Activated CD8-positive, alpha-beta memory T cell treated with anti-CD3 and anti-CD28 coated beads for 48 hours (primary cell): ENCODE measurements around the gene CPA2.
"Not testable (repeated sequence)": the region's sequence is repeated elsewhere in the genome, so short reads cannot be mapped to it uniquely, and the experiment has no call there.

ENCODE experiments used
- DNase-seq, 3 experiments: peaks; one replicate each; pipeline ENCODE4 v3.0.0-alpha.2; 2020; ENCODE audit warnings: low read depth in 2 of 3, low spot score in 2 of 3

The CPA2 gene

DNA sequence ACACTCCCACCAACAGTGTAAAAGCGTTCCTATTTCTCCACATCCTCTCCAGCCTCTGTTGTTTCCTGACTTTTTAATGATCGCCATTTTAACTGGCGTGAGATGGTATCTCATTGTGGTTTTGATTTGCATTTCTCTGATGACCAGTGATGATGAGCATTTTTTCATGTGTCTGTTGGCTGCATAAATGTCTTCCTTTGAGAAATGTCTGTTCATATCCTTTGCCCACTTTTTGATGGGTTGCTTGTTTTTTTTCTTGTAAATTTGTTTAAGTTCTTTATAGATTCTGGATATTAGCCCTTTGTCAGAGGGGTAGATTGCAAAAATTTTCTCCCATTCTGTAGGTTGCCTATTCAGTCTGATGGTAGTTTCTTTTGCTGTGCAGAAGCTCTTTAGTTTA lies 17.0 kb upstream of the CPA2 start:
- not testable (repeated sequence) for DNase-seq

DNA sequence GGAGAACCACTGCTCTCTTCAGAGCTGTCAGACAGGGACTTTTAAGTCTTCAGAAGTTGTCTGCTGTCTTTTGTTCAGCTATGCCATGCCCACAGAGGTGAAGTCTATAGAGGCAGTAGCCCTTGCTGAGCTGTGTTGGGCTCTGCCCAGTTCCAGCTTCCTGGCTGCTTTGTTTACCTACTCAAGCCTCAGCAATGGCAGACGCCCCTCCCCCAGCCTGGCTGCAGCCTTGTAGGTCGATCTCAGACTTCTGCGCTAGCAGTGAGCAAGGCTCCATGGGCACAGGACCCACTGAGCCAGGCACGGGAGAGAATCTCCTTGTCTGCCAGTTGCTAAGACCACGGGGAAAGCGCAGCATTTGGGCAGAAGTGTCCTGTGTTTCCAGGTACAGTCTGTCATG lies 12.1 kb upstream of the CPA2 start:
- no peak for DNase-seq

DNA sequence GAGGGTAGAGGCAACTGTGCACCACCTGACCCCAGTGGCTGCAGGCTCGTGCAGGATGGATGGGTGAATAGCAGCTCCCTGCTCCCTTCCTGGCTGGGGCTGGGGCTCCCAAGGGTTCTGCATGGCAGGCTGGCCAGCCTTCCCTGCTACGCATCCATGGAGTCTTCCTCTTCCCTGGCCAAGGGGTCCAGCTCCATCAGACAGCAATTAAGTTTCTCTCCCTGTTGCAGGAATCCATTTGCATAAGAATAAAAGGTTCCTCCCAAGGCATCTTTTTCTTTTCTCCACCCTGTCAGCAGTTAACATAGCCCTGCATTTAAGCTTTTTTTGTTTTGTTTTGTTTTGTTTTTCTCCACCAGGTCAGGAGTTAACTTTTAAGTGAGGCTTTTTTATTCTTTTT lies 10.0 kb upstream of the CPA2 start:
- DNase-seq = no peak

DNA sequence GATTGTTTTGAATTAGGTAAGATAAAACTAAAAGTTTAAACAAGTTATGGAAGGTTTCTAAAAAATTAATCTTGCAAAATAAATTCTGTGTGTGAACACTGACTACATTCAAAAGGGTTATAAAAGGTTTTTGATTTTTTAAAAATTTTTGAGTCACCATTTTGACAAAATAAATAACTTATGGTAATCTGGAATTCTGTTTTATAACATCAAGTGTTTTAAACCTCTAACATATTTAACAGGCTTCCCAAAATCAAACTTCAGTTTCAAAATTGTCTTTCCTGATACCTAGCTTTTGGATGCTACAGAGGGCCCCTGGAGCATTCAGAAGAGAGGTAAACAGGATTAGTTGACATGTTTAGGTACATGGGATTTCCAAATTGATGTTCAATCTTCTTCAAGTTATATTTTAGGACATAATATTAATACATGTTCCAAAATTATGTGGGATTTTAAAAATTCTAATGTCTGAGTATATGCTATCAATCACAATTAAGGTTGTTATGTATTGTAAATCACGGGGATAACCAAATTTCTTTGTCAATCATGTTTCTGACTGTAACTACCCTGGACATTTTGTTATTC lies 8.1 kb upstream of the CPA2 start:
- no peak for DNase-seq

DNA sequence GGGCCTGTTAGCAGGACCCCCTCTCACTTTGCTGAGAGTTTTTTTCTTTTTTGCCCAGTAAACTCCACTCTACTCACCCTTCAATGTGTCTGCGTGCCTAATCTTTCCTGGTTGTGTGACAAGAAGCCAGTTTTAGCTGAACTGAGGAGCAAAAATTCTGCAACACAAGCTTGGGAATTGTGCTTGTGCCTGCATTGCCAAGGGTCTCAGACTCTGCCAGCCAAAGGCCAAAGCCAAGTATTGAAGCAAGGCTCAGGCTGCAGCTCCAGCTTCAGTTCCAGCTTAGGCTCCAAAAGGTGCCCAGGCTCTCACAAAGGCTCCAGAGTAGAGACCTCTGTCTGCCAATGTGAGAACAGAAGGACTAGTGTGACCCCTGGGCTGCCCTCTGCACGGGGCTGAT lies 4.2 kb upstream of the CPA2 start:
- no peak for DNase-seq

DNA sequence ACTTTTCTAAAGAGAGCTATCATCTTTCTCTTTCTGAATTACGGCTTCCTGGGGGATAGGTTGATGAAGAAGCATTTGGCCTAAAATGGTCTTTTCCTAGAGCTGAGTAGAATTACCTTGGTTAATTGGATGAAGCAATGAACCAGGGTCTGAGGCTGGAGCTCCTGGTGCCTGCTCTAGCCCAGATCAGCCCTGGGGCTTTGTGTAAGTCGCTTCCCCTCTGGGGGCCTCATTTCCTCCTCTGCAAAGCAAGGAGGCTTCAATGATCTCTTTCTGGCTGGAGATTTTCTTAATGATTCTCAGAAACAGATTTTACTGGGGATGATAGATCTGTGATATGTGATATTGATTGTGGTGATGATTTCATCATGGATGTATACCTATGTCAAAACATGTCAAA lies 3.5 kb upstream of the CPA2 start:
- no peak for DNase-seq

DNA sequence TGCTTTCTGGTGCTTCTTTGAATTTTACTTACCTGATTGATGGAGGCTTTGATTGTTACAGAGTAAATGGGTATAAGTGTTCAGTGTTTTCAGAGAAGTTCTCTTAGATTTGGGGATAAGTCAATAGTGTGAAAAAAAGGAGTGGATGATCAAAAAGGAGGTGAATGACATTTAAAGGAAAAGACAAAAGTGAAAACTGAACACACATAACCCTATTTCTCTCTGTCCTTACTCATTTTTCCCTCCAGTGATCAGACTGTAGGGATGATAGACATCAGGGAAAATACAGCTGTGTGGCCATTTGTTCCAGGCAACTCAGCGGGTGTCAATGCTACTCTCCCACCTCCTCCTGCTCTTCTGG lies 278 bp downstream of the CPA2 start:
- DNase-seq = no peak

DNA sequence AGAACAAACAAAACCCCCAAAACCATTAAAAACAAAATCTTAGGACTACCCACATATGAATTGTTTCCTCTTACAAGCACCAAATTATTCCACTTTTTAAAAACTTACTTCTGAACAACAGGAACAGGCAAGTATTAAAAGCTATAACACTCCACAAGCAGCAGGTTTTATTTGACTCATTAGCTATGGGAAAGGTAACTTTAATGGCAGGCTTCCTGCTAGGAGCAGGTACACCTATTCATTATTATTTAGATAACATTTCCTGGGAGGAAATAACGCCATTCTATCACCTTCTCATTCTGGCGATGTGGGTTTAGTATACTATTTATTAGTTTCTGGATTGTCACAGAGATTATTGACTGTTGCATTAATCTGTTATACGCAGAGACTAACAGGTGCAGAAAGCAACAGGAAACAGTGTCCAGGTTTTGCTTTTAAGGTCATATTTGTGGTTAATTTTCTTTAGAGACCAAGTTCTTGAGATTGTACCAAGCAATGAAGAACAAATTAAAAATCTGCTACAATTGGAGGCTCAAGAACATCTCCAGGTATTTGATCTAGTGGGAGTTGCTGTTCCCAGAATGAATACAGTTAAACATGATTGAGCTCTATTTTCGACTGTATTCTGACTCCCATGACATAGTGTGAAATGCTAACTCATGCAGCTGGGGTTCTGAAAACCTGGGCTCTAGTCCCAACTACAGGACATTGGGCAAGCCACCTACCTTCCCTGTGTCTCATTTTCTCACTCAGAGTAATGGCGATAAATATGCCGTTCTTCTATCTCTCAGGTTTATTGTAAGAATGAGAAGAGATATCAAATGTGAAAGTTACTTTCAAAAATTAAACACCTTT lies 2.0 kb downstream of the CPA2 start:
- no peak for DNase-seq

DNA sequence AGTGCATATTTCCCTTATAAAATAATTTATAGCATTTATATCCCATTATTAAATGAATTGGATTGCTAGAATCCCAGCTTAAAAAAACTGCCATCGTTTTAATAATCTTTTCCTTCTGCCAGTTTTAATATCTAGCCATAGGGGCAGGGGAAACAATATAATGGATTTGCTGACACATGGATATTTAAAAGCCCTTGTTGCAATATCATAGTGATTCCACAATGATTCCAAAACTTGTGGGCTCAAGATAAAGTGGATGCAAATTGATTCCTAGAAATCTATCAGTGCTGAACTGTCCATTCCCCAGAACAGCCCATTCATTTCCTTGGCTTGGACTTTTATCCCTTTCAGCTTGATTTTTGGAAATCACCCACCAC lies 2.6 kb downstream of the CPA2 start:
- no peak for DNase-seq

DNA sequence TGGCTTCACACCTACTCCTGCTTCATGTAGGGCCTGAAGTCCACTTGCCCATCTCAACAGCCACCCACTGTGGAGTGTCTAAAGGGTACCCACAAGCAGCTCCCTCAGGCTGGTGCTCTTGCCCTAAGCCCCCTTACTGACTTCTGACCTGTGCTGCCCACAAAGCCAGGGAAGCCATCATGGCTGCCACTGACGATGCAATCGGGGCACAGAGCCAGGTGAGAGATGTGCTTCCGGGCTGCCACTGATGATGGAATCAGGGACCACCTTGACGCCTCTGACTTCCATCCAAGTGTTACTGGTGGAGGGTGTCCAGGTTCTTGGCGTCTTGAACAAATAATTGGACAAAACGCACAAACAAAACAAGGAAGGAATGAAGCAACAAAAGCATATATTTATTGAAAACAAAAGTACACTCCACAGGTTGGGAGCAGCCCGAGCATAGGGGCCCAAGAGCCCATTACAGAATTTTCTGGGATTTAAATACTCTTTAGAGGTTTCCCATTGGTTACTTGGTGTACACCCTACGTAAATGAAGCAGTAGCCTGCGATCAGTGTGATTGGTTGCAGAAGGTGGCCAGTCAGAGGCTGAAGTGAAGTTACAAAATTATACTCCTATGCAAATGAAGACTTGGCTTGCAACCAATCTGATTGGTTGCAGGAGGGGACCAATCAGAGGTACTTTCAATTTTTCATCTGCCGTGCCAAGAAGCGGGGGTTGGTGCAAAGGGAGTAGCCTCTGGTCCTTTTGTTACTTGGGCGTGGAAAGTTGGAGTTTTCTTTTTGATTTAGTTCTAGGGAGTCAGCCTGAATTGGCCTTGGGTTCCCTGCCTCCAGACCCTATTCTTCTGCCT lies 4.5 kb downstream of the CPA2 start:
- no peak for DNase-seq

DNA sequence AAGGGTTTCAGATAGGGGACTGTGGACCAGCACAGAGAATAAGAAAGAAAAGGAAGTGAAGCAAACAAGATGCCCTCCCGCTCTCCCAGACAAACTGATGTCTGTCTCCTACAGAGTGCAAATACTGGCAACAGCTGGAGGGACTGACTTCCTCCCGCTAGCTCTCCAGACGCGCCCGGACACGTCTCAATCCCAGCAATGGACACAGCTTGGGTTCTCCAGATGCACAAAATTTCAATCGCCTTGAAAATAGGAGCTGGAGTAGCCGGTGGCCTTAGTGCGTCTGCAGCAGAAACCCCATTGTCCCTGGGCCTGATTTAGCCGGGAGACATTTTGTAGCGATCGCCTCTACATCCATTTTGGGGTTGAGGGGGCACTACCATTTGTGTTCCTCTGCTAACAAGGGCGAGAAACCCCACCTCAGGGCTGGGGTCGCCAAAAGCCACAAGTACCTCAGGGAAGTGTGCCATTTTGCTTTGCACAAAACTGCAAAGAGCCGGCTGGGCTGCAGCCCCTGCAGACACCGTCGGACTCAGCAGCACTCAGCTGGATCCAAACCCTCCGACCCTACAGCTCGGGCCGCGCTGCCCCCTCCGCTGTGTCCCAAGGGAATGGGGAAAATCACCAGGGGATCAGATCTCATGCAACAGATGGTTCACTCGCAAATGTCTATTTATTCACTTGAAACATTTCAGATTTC lies 5.9 kb downstream of the CPA2 start:
- DNase-seq = no peak

DNA sequence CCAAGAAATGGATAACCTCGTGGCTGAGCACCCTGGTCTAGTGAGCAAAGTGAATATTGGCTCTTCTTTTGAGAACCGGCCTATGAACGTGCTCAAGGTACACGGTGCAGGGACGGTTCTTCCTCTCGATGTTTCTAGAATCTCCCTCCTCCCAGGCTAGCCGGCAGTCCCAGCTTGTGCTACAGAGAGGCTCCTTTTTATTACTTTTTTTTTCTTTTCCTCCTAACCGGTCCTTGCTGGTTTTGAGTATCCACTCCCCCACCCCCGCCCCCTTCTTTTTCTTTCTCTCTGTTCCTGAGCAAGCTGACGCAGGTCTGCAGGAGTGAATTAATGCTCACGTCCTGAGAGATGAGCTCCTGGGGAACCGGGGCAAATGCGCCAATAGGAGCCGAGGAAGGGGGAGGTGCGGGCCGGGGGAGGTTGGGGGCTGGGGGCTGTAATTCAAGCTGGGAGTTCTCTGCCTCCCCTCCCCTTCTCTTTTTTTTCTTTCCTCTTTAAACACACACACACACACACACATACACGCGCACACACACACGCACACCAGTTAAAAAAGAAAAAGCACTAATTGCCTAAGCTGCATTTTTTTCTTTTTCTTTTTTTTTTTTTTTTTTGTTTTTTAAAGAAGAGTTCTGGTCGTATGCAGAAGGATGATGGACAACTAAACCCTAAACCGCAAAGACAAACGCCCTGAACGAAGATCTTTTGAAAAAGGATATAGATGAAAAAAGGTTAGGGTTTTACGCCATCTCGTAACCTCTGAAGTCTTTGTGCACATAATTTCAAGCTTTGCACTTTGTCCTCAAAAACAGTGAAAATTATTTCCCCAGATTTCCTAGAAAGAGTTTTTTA lies 6.6 kb downstream of the CPA2 start:
- no peak for DNase-seq

DNA sequence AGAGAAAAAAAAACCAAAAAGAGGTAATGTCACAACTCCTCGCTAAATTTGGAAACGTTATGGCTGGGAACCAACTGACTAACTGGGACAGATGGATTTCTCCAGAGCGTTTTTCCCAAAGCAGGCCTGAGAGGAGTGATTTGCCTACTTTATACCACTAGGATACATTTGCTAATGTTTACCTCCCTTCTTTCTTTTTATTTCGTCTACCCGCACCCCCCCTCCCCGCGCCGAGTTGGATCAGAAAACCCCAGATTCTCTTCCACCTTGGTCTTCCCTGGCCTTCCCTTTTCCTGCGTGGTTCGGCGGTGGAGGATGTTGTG lies 7.2 kb downstream of the CPA2 start:
- no peak for DNase-seq

DNA sequence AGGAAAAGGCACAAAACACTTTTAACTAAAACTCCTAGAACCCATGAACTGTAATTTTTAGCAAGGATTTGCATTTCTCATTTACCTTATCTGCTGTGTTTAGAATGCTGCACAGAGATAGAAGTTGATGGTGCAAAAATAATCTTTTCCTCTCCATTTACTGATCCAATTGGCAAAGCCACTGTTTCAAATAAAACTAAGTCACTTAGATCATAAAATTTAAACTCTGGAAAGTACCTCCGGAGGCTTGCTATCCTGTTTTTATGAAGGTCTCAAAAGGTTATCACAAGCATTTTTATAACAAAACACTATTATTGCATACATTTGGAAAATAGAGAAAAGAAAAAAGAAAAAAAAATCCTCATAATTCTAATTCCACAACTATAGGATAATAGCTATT lies 7.6 kb downstream of the CPA2 start:
- DNase-seq = no peak

DNA sequence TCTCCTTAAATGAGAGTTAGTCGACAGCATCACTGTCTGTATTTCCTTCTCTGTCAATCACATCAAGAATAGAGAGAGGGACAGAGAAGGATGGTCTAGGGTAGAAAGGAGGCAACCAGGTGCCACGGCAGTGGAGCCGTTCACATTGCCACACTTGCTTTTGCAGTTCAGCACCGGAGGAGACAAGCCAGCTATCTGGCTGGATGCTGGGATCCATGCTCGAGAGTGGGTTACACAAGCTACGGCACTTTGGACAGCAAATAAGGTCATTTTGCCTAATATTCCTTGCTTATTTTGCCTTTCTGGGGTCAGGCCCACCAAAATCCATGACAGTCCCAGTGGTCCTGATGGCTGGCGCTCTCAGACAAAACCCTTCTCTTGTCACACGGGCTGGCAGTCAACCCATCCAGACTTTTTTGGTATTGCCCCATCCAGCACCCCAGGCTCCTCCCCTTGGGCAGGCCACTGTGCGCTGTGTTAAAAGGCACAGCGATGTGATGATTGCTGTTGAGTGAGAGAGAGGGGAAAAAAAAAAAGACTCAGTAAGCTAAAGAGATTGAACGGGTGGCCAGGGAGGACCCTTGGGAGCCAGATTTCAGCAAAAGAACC lies 8.4 kb downstream of the CPA2 start:
- DNase-seq = no peak

DNA sequence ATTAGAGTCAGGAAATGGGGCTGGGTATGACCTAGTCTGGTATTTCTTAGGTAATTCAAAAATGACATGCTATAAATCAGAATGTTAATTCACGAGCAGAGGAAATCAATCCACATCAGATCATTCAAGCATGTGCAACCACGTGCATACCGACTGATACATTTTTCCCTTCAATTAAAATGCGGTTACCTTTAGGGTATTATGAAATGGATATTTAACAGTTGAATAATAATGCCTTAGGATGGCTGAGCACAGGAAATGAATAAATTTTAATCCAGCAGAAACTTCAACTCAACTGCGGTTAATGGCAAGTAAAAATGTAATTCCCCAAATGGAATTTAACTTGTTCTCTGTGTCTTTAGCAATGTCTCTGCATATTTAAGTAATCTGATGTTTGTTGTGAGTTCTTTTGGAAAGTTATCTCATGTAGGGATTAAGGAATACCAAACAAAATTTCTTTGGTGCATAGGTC lies 9.2 kb downstream of the CPA2 start:
- no peak for DNase-seq

DNA sequence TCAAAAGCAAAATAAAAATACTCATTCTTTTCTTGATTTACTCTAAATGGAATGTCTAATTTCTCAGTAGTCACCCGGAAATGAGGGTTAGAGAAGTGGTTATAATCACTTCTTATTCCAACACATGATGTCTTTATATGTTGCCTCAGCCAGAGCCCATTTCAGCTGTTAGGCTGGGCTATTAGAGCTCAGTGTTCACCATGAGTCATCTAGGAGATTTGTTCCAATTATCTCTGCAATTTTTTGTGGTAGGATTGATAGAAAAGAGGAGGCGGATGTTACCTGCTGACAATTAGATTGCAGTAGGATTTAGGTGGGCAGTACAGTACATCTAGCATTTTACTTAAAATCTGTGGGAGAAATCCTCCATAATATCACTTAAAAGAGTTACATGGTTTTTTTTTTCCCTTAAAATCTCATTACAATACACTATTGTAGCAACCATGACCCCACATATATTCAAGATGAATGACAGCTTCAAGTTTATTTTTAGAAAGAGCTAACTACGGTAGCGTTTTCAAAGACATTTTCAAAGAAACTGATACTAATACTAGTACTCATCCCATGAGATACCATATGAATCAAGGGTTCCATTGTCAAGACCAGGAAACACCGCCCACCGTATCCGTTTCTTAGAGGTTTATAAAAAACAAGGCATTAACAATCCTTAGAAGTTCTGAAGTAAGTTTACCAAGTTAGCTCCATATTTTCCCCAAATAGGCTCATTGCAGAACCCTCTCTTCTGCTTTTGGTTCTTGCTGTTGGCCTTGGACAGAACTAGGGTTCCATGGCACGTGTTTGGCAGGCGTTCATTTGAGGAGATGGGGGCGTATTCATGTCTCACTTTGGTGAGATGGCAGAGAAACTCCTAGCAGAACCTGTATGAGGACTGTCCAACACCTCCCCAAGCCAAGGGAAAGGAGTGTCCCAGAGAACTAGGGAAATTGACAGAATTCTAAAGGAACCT lies 10.4 kb downstream of the CPA2 start:
- DNase-seq = peak in 1 of 3 experiments; percentile 24

DNA sequence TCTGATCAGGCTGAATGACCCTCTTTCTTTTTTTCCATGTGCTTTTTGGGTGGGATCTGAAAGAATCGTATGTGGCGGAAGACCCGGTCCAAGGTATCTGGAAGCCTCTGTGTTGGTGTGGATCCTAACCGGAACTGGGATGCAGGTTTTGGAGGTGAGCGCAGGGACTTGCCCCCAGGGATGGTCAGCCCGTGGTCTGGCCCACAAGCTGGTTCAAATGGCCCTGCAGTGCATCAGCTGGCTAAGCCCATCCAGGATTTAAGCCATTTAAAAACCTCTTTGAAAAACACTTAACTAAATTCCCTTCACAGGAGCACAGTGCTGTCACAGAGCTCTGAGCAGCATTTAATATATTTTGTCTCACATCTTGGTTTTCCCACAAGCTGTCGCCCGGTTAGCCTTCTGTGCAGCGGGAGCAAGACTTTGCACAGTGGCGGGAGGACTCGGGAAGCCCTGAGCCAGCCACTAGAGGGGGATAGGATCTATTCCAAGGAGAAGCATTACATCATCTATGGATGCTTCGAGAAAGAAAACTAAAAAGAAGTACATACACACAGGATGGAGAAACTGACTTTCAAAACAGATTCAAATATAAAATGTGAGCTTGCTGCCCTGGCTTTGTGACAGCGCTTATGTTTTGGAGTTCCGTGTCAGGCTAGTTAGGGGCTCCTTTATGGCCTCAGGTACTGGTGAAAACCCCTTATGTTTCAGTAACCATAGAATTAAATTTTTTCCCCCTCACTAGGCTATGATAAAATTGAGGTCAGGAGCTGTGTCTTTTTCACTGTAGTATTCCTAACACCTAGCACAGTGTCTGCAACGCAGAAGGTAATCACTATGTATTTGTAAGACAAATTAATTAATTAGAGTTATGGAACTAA lies 11.3 kb downstream of the CPA2 start:
- no peak for DNase-seq
